GM19351 (cell line): ENCODE data around the gene G6PC1.
"Not testable (repeated sequence)": the region's sequence is repeated elsewhere in the genome, so short reads cannot be mapped to it uniquely, and the experiment has no call there.

ENCODE experiments used
- ATAC-seq: cut with Tn5 transposase; IDR thresholded peaks from one replicate; pipeline ENCODE4 v1.9.1; 2021; ENCODE audit warnings: mild to moderate bottlenecking, moderate library complexity; ENCODE audit not compliant: unreplicated experiment

G6PC1 gene

DNA sequence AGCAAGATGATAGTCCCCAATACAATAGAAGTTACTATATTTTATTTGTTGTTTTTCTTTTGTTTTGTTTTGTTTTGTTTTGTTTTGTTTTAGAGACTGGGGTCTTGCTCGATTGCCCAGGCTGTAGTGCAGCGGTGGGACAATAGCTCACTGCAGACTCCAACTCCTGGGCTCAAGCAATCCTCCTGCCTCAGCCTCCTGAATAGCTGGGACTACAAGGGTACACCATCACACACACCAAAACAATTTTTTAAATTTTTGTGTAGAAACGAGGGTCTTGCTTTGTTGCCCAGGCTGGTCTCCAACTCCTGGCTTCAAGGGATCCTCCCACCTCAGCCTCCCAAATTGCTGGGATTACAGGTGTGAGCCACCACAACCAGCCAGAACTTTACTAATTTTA lies 618 bp upstream of the G6PC1 start:
- not testable (repeated sequence) for ATAC-seq

GRCh38 chr17:42901535-42902229 lies 1.1 kb downstream of the G6PC1 start:
- ATAC-seq = no peak

DNA sequence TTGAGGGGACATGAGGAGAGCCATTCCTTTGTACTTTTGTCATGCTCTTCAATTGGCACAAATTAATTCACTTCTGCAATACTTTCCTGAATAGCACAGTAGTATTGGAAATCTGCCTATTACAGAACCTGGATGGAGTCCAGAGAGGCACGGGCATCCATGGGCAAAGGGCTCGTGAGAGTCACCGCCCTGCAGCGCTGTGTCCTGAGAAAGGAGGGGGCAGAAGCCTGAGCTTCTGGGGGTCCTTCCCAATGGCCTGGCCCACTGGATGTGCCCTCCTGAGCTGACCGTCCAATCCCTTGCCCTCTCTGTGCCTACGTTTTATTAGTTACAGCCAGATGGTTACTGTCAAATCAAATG lies 3.5 kb downstream of the G6PC1 start:
- ATAC-seq = no peak

DNA sequence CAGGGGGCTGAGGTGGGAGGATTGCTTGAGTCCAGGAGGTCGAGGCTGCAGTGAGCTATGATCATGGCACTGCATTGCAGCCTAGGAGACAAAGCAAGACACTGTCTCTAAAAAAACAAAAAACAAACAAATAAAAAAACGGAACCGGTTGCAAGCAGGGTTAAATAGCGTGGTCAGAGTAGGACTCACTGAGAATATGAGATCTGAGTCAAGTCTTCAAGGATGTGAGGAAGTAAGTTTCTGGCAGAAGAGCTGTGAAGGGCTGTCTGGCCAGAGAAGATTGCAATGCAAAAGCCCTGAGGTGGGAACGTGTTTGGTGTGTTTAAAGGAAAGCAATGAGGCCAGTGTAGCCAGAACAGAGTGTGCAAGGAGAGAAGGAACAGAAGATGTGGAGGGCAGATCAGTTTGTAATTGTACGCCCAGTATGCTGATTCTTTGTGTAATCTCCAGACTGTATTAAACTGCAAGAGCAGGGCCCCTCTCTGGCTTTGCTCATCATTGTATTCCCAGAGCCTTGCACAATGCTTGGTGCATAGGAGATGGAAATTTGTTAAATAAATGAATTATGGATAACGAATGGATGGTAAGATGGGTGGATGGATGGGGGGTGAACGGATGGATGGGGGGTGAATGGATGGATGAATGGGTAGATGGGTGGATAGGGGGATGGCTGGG lies 6.3 kb downstream of the G6PC1 start:
- ATAC-seq = no peak

DNA sequence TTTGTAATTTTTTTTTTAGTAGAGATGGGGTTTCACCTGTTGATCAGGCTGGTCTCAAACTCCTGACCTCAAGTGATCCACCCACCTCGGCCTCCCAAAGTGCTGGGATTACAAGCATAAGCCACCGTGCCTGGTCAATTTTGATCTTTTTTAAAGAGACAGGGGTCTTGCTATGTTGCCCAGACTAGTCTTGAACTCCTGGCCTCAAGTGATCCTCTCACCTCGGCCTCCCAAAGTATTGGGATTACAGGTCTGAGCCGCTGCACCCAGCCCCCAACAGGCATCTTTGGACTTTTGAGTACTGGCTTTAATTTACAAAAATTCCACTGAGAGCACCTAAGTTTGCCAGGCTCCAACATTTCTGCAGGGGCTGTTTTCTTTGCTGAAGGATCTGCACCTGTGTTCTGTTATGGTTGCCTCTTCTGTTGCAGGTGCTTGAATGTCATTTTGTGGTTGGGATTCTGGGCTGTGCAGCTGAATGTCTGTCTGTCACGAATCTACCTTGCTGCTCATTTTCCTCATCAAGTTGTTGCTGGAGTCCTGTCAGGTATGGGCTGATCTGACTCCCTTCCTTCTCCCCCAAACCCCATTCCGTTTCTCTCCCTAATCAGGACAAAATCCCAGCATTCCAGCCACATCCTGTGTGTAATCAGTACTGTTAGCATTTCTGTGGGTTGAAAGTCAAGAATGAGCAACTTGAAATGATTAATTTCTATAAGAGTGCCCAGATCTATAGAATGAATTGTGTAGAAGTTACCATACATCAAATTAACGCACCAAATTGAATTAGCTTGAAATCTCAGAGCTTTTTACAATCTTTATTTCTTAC lies 8.5 kb downstream of the G6PC1 start:
- no peak for ATAC-seq

DNA sequence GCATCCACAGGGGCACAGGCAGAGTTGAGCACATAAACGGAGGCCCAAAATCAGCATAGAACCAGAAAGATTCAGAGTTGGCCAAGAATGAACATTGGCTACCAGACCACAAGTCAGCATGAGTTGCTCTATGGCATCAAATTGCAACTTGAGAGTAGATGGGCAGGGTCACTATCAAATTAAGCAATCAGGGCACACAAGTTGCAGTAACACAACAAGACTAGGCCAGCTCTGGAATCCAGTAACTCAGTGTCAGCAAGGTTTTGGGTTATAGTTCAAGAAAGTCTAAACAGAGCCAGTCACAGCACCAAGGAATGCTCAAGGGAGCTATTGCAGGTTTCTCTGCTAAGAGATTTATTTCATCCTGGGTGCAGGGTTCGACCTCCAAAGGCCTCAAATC lies 12.9 kb downstream of the G6PC1 start:
- ATAC-seq = no peak

GRCh38 chr17:42913981-42914617 lies 13.5 kb downstream of the G6PC1 start:
- no peak for ATAC-seq

GRCh38 chr17:42915288-42915687 lies 14.7 kb downstream of the G6PC1 start:
- not testable (repeated sequence) for ATAC-seq

GRCh38 chr17:42916388-42917235 lies 16.0 kb downstream of the G6PC1 start:
- ATAC-seq = not testable (repeated sequence)

- ATAC-seq = no peak
Observed at GRCh38 chr17:42917236-42917603, 16.6 kb downstream of the G6PC1 start.

DNA sequence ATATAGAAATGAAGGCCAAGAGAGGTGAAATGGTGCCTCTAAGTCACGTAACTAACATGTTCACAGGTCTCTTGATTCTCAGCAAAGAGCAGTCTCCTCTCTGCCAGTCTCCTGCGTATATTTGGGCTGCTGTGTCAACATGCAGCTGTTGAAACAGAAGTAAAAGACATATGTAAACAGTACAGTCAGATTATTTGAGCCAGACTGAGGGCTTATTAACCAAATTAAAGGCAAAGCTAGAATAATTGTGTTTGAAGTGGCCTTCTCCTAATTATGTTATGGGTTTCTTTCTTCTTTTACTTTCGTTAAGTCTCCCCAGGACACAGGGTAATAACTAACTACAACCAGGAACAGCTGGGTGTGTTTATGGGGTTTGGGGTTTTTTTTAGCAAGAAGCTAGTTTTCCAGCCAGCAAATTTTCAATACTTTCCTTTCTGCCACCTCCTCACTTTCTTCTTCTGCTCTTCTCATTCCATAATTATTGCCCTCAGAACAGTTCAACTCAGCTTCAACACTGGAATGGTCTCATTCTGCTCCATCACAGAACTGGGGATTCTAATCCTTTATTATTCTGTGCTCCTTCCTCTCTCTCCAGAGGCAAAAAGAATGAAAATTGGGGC lies 18.4 kb downstream of the G6PC1 start:
- ATAC-seq = no peak

DNA sequence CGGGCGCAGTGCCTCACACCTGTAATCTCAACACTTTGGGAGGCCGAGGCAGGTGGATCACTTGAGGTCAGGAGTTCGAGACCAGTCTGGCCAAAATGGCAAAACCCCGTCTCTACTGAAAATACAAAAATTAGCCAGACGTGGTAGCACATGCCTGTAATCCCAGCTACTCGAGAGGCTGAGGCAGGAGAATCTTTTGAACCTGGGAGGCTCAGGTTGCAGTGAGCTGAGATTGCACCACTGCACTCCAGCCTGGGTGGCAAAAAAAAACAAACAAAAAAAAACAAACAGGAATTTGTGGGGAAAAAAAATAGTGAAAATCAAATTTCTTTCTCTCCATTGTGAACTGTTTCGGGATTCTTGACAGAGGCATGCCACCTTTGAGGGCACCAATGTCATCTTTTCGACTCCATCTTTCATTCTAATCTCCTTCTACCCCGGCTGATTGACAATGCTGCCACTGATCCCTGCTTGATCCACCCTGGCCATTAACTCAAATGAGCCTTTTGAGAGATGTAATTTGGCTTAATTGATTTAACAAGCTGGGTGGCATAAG lies 19.0 kb downstream of the G6PC1 start:
- not testable (repeated sequence) for ATAC-seq

DNA sequence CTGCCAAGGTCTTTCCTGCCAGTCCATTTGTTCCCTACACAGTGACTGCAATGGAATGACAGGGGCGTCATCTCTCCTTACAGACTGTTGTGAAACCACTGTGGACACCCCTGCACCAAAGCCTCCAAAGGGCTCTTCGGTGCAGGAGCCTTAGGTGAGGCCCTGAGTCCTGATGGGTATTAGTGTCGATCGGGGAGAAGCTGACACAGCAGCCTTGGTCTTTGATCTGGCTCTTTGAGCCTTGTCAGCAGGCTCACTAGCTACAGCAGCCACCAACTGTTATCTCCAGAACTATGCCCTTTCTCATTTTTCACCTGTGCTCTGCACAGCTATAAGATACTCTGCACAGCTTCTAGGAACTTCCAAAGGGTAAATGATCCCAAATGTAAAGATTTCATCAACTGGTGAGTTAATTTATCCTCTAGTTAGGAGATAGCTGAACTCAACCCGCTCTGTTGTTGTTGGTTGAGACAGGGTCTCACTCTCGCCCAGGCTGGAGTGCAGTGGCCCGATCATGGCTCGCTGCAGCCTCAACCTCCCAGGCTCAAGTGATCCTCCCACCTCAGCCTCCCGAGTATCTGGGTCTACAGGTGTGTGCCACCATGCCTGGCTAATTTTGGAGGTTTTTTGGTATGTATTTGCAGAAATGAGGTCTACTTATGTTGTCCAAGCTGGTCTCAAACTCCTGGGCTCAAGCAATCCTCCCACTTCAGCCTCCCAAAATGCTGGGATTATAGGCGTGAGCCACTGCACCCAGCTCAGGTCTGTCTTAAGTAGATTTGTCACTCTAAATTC lies 19.7 kb downstream of the G6PC1 start:
- no peak for ATAC-seq

DNA sequence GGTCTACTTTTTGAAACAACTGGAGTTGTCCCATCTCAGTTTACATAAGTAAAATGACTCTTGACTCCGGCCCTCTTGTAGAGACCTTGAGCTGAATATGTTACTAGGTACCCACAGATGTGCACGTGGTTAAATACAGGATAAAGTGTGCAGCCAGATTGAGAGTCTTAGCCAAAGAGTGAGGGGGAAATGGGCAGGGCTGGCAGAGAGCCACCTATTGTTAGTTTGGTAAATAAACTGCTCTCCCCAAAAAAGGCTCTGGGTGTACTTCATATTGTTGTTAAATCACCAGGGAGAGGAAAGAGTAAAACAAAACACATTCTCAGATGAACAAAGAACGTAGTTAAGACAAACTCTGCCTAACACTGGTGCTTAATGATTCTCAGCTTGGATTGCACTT lies 20.3 kb downstream of the G6PC1 start:
- ATAC-seq = no peak

DNA sequence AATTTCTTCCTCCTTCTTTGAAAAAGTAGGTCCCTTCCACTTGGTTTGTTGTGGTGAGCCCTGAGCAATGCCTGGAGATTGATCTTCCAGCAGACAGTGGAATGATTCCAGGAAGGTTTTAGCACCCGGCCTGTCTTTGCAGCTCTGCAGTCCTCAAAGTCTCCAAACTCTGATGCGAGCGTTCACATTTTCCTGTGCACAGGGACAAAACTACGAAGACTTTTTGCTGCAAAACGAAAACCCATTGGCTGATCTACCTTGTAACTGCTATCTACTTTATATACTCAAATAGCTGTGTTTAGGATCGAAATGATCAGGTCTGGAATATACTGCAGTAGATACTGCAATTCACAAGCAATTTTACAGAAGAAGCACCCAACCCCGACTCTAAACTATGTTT lies 21.7 kb downstream of the G6PC1 start:
- no peak for ATAC-seq

- ATAC-seq = not testable (repeated sequence)
Observed at GRCh38 chr17:42923472-42923871, 22.9 kb downstream of the G6PC1 start.

DNA sequence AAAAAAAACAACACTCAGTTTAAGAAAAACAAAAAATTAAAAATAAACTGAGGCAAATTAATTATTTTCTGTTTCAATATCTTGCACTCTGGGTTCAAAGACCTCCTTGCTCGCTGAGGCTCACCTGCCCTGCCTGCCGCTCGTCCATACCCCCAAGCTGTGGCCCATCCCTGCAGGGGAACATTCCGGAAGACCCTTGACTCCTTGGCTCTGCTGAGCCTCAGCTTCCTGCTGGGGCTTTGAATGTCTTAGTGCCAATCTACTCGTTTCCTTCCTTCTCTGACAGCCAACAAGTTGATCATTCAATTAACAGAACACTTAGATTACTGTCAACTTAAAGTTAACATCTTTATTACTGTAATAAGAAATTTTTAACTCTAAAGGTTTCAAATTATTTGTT lies 24.3 kb downstream of the G6PC1 start:
- ATAC-seq = no peak

DNA sequence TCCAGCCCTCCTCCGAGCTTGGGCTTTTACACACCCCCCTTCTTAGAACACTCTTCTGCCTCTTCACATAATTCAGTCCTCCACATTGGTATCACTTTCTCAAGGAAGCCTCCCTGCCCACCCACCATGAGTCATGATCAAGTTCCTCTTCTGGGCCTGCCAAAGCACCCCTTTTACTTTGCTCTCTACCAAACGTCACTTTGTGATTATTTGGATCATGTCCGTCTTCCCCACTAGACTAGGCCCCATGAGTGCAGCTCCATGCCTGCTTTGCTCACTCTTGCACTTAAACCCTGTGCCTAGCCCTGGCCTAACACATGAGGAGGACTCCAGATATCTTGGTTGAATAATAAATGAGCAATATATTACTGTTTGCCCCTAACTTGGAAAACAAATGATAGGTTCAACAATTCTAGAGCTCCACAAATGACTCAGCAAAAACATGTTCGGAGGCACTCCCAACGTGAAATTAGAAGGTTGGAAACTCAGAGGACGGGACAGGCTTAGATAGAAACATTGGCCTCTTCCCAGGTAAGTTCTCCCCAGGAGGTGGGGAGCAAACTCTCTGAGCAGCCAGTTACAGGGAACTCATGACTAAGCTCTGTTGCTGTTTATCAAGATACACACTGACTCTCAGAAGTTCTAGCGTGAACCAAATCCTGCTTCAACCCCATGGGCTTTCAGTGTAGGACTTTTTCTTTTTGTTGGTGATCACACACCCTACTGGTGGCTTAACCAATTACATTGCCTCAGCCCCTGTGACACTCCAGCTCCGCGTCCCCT lies 28.3 kb downstream of the G6PC1 start:
- no peak for ATAC-seq
